Measurements from ENCODE around the gene MT2A.

- TF ChIP-seq, protein P1, sequence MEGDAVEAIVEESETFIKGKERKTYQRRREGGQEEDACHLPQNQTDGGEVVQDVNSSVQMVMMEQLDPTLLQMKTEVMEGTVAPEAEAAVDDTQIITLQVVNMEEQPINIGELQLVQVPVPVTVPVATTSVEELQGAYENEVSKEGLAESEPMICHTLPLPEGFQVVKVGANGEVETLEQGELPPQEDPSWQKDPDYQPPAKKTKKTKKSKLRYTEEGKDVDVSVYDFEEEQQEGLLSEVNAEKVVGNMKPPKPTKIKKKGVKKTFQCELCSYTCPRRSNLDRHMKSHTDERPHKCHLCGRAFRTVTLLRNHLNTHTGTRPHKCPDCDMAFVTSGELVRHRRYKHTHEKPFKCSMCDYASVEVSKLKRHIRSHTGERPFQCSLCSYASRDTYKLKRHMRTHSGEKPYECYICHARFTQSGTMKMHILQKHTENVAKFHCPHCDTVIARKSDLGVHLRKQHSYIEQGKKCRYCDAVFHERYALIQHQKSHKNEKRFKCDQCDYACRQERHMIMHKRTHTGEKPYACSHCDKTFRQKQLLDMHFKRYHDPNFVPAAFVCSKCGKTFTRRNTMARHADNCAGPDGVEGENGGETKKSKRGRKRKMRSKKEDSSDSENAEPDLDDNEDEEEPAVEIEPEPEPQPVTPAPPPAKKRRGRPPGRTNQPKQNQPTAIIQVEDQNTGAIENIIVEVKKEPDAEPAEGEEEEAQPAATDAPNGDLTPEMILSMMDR (IDR thresholded peaks at IDR 0.05; ENCODE audit: low read length): no peak
- no peak for TF ChIP-seq EZH2 (IDR thresholded peaks at IDR 0.05; ENCODE audit: borderline replicate concordance, low read length)
Observed at GRCh38 chr16:56606476-56607108, 1.8 kb upstream of the MT2A start.
